Ovary (tissue), 9 donors: ENCODE data around the gene BCAS1. TPM values are rescaled to one million over a fixed set of nuclear protein-coding genes. Genes with fewer than 3 reads are reported as not detected.

ENCODE experiments used
- DNase-seq, 5 donors: peaks; one replicate each; pipeline ENCODE4 v3.0.0-alpha.2; 2019 to 2020
- H3K27ac ChIP-seq, 2 donors: fragments of 200-600 bp; one replicate each; pipeline versions ENCODE4 v1.5.1 to v1.8.0; 2019 to 2022
- H3K27me3 ChIP-seq: fragments of 200-600 bp; one replicate; pipeline ENCODE4 v1.8.0; 2022
- H3K36me3 ChIP-seq: fragments of 200-600 bp; sonication (generic); one replicate; pipeline ENCODE4 v1.5.1; 2019
- H3K4me1 ChIP-seq: one replicate; pipeline ENCODE4 v1.8.1; 2013; ENCODE audit warnings: mild to moderate bottlenecking, moderate library complexity; ENCODE audit not compliant: insufficient read depth
- H3K4me3 ChIP-seq: fragments of 200-600 bp; sonication (generic); one replicate; pipeline ENCODE4 v1.5.1; 2017
- H3K9me3 ChIP-seq, 2 donors: fragments of 200-600 bp in 1 of 2; sonication (generic) in 1 of 2; one replicate each; pipeline versions ENCODE4 v1.5.1 to v1.8.1; 2013 to 2019; ENCODE audit warnings: mild to moderate bottlenecking in 1 of 2, moderate library complexity in 1 of 2
- EP300 ChIP-seq: sonication (generic); formaldehyde crosslinking; IDR thresholded peaks from one replicate; pipeline ENCODE4 v1.6.1; 2017; ENCODE audit warnings: antibody characterized with exemption
- POLR2A ChIP-seq: fragments of 450-650 bp; IDR thresholded peaks from one replicate; pipeline ENCODE4 v1.6.1; 2017; ENCODE audit warnings: antibody characterized with exemption, mild to moderate bottlenecking, moderate library complexity
- WGBS, 3 donors: extraction: QIAGEN DNeasy Blood & Tissue Kit in 1 of 3; methylation state at CpG; one replicate each; pipeline versions ENCODE4 v1.1.5 to v1.1.7; 2013 to 2017; 5-methylcytosine and 5-hydroxymethylcytosine counted together
- intact Hi-C, 4 donors: fragments of 100-400 bp; cut with DNase I; formaldehyde crosslinking; loops; one replicate each; pipeline versions ENCODE4 v1.11.0 to v1.15.1; 2022 to 2023
- polyA plus RNA-seq, 2 donors: library from polyadenylated mRNA; stranded (reverse); fragments of 200-250 nt in 1 of 2; fragments of 350-450 nt in 1 of 2; fragmentation: Illumina TruSeq in 1 of 2; extraction: RNeasy Lipid Tissue Mini Kit (QIAGEN cat#74804) in 1 of 2; gene quantifications; one replicate each; pipeline ENCODE4 v1.2.3, GENCODE V29; 2013 to 2014
- total RNA-seq, 7 donors: library from RNA; depleted of rRNA in 2 of 7; stranded (reverse); fragments of >200 nt in 2 of 7; fragmentation: NEBNext Ultra II Directional in 3 of 7; extraction: Animal tissue kit (Norgen Biotek cat#: 25700) in 3 of 7; gene quantifications; one replicate each; pipeline versions ENCODE4 v1.1.0 to v1.2.4, GENCODE V29; 2016 to 2023
- TF ChIP-seq, protein P1 (sequence below), 3 donors: fragments of 450-650 bp in 2 of 3; fragments of 200-600 bp in 1 of 3; IDR thresholded peaks; one replicate each; pipeline versions ENCODE4 v1.5.1 to v1.8.0; 2016 to 2022; ENCODE audit warnings: antibody characterized with exemption in 3 of 3, mild to moderate bottlenecking in 1 of 3
- donor health status: DM: no; HTN: no; CAD: no; lungs with moderate emphysema.
- donor health status: DM: no; HTN: no; CAD: no.
- donor health status: Bipolar disorder and iron deficiency.
- donor health status: DM: yes; HTN: yes; CAD: no.
- donor health status: DM: no; HTN: no; CAD: no.
- donor health status: DM: yes; HTN: yes; CAD: no.

BCAS1 gene
- total and polyA plus RNA-seq, 9 donors: 0.13 to 0.92 (median 0.51) TPM; not detected in 2

DNA sequence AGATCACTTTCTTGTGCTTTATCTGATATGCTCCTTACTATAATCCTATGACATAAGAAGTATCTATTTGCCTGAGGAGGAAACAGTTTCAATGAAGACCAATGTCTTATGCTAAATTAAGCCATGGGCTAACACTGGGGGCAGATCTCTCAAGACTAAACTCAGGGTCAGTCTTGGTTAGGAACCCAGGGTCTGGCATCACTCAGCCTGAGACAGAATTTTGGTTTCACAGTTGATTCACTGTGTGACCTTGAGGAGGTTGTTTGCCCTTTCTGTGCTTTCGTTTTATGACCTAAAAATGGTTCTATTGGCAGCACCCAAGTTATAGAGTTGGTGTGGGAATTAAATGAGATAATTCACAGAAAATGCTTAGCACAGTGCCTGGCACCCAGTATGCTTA is 4.9 kb upstream of the BCAS1 start:
- TF ChIP-seq, protein P1, sequence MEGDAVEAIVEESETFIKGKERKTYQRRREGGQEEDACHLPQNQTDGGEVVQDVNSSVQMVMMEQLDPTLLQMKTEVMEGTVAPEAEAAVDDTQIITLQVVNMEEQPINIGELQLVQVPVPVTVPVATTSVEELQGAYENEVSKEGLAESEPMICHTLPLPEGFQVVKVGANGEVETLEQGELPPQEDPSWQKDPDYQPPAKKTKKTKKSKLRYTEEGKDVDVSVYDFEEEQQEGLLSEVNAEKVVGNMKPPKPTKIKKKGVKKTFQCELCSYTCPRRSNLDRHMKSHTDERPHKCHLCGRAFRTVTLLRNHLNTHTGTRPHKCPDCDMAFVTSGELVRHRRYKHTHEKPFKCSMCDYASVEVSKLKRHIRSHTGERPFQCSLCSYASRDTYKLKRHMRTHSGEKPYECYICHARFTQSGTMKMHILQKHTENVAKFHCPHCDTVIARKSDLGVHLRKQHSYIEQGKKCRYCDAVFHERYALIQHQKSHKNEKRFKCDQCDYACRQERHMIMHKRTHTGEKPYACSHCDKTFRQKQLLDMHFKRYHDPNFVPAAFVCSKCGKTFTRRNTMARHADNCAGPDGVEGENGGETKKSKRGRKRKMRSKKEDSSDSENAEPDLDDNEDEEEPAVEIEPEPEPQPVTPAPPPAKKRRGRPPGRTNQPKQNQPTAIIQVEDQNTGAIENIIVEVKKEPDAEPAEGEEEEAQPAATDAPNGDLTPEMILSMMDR (IDR thresholded peaks at IDR 0.05): no peak
- TF ChIP-seq POLR2A (no peak), EP300 (no peak)
- Histone ChIP-seq H3K36me3 (no peaks in the 10 kb centered on the region), H3K27me3 (no peaks in the 10 kb centered on the region), H3K4me1 (no peaks in the 10 kb centered on the region), H3K27ac (no peak overlapping the region), H3K9me3 (no peaks in the 10 kb centered on the region), H3K4me3 (no peak overlapping the region)
- no peak for DNase-seq
- WGBS, 3 donors: 17 to 24% (median 18%) methylated on average over 1 of the region's 1 CpG
- intact Hi-C loops: no loop called here

DNA sequence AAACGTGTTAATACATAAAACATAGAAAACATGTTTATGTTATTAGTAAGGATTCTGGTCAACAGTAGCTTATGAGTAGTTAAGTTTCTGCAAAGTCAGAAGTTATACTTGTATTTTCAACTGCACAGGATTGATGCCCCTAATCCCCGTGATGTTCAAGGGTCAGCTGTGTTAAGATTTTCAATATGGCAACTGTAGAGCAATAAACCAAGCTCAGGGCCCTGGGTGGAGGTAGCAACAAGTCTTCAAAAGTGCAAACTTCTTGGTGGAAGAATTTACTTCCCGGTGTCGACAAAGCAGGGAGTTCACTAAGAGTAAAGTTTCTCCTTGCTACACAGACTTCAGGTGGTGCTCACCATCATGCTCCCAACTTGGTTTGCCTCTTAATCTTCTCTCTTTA is 4.1 kb upstream of the BCAS1 start:
- no peak for TF ChIP-seq POLR2A
- TF ChIP-seq, protein P1 (IDR thresholded peaks at IDR 0.05): no peak
- TF ChIP-seq EP300: no peak
- Histone ChIP-seq H3K4me1 (no peaks in the 10 kb centered on the region), H3K4me3 (no peak overlapping the region), H3K27ac (no peak overlapping the region), H3K27me3 (no peaks in the 10 kb centered on the region), H3K36me3 (no peaks in the 10 kb centered on the region), H3K9me3 (no peaks in the 10 kb centered on the region)
- WGBS, 3 donors: 82 to 93% (median 90%) methylated on average over 4 of the region's 4 CpGs
- intact Hi-C loops: no loop called here
- DNase-seq: no peak

DNA sequence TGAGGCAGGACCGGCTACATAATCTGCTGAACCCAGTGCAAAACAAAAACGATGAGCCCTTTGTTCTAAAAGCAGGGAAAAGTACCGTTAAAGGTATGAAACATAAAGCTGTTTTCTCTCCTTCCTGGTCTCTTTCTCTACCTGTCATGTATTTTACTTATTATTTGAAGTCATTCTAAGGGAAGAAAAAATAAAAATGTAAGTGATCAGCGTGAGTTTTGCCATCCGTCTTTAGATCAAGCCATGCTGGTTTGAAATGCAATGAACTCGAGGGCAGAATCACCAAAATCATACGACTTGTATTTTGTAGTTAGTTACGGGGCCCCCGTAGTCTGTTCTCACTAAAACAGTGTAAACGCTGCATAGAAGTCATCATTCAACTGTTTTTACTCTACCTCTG is 2.9 kb upstream of the BCAS1 start:
- DNase-seq: no peak
- Histone ChIP-seq H3K4me3 (no peak overlapping the region), H3K9me3 (no peaks in the 10 kb centered on the region), H3K27me3 (no peaks in the 10 kb centered on the region), H3K4me1 (no peaks in the 10 kb centered on the region), H3K36me3 (no peaks in the 10 kb centered on the region), H3K27ac (no peak overlapping the region)
- intact Hi-C loops: no loop called here
- WGBS, 3 donors: 82 to 93% (median 88%) methylated on average over 10 of the region's 10 CpGs
- TF ChIP-seq EP300: no peak

DNA sequence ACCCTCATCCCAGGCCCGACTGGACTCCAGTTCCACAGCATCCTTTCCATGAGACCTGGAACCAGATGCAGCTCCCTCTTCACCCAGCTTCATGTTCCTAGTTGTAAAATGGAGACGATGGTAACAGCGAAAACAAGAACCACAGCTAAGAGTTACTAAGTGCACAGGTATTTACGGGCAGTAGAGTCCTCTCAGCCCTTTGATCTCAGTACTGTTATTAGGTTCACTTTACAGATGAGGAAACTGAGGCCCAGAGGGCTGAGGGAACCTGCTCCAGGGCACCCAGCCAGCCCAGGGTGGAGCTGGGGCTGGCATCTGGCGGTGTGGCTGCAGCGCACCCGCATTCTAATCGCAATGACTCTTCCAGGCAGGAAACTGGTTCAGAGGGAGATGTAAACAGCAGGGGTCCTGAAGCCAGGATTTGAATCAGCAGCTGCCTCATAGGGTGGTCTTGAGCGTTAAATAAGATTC is 858 bp downstream of the BCAS1 start:
- intact Hi-C loops: no loop called here
- 85 to 88% (median 87%) methylated on average over 9 of the region's 9 CpGs for WGBS, 3 donors
- no peak overlapping the region for H3K4me3 ChIP-seq
- no peak for TF ChIP-seq POLR2A
- no peaks in the 10 kb centered on the region for H3K36me3 ChIP-seq
- no peak overlapping the region for H3K27ac ChIP-seq
- DNase-seq: no peak
- H3K27me3 ChIP-seq: no peaks in the 10 kb centered on the region
- no peaks in the 10 kb centered on the region for H3K4me1 ChIP-seq
- H3K9me3 ChIP-seq: no peaks in the 10 kb centered on the region

DNA sequence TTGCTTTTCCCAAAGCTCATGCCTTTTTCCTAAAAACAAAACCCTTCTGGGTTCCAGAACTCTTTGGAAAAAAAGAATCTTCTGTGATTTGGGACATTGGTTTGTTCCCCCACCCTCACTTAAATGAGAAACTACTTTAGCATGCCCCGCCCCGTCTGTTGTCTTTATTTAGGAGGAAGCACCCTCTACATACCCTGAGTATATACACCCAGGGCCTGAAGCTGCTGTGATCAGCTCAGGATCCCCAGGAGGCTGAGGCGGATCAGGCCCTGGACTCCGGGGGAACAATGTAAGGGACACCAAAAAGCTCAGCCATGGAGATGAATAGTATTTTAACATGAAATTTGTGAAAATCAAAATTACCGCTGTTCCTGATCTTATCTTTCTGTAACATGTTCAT is 1.4 kb downstream of the BCAS1 start:
- no peak for DNase-seq
- H3K36me3 ChIP-seq: no peaks in the 10 kb centered on the region
- no peak overlapping the region for H3K27ac ChIP-seq
- intact Hi-C loops: no loop called here
- H3K9me3 ChIP-seq: no peaks in the 10 kb centered on the region
- H3K27me3 ChIP-seq: no peaks in the 10 kb centered on the region
- H3K4me3 ChIP-seq: no peak overlapping the region
- H3K4me1 ChIP-seq: no peaks in the 10 kb centered on the region
- 92 to 95% (median 92%) methylated on average over 5 of the region's 5 CpGs for WGBS, 3 donors
- TF ChIP-seq, protein P1 (IDR thresholded peaks at IDR 0.05): no peak
- TF ChIP-seq POLR2A (no peak), EP300 (no peak)

DNA sequence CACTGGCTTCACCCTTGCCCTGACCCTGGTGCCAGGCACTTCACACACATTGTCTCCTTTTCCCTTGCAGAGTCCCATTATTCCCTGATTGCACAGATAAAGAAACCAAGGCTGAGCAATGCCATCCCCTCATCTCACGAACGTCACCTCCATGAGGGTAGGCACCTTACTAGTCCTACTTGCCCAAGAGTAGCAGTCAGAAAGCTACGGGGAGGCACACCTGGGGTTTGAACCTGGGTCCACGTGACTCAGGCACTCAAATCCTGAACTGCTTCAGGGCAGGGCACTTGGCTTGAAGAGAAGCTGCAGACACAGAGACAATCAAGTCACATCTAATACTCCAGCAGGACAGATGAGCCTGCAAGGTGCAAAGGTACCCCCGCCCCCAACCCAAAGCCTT is 1.9 kb downstream of the BCAS1 start:
- H3K27ac ChIP-seq: no peak overlapping the region
- intact Hi-C loops: no loop called here
- WGBS, 3 donors: 77 to 91% (median 87%) methylated on average over 5 of the region's 5 CpGs
- no peak for TF ChIP-seq POLR2A
- TF ChIP-seq, protein P1 (IDR thresholded peaks at IDR 0.05): no peak
- TF ChIP-seq EP300: no peak
- H3K4me1 ChIP-seq: no peaks in the 10 kb centered on the region
- DNase-seq: no peak
- H3K9me3 ChIP-seq: no peaks in the 10 kb centered on the region
- H3K36me3 ChIP-seq: no peaks in the 10 kb centered on the region
- H3K27me3 ChIP-seq: no peaks in the 10 kb centered on the region
- no peak overlapping the region for H3K4me3 ChIP-seq
